Measurements from ENCODE around the gene CDC7. TPM values are rescaled to one million over a fixed set of nuclear protein-coding genes. Genes with fewer than 3 reads are reported as not detected.

CDC7 gene
- total and polyA plus RNA-seq, 5 experiments from 2014 or later: 2.9 to 9.5 (median 3.5) TPM

DNA sequence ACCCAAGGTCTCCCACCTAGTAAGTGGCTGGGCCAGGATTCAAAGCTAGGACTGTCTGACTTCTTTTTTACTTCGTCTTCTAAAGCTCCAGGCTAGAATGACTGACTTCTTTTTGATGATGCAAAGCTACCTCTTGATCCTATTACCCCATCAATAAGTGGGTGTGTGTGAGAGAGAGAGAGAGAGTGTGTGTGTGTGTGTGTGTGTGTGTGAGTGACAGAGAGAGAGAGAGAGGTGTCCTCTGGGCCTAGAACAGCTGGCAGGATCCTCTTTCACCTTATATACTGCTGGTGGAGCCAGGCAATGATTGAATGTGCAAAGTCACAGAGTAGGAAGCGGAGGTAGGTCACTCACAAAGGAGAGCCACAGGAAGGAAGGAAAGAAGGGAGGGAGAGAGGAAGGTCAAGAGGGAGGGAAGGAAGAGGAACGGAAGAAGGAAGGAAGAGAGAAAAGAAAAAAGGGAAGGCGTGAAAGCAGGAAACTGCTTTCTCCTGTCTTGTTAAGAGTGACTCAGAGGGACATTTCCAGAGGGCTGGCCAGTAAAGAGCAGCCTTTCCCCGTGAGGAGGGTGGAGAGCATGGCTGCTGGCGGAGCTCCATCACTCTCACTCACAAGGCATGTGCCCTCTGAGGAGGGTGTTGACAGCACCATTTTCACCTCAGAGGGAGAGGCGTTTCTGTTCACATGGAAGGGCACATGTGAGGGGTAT is 68.9 kb downstream of the CDC7 start:
- no peaks in the 10 kb centered on the region for H3K27me3 Mint-ChIP-seq
- H3K4me1 Mint-ChIP-seq: peaks cover 8 to 34% (median 10%) of the 10 kb centered on the region in 4 donors
- H3K4me3 Mint-ChIP-seq: no peak overlapping the region
- peaks cover 0 to 2% (median 0%) of the 10 kb centered on the region in 9 donors for H3K9me3 Mint-ChIP-seq
- no peaks in the 10 kb centered on the region for H3K36me3 Mint-ChIP-seq
- peak overlapping the region in 7 of 10 donors; percentile 3 to 80 (median 52) for H3K27ac Mint-ChIP-seq
- POLR2A ChIA-PET: interaction anchor here (0.6 kb wide), 1 partner anchor 29 kb away, joined by 3 read pairs; no protein-coding TSS in a partner anchor
- DNase-seq (no peak), ATAC-seq (peak in 1 of 2 donors; percentile 35)

DNA sequence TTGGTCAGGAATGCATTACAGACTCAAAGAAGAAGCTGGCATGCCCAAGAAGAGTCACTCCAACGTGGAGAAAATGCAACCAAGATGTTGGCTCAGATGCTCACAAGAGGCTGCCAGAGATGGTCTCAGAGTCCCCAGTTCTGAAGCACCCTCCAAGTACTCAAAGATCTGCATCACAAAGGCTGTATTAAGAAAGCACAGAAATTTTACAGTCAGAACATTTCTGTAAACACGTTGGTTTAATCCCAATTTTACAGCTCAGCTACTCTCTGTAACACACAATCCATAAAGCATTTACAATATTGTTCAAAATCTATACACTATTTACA is 69.4 kb downstream of the CDC7 start:
- no peak overlapping the region for H3K27ac Mint-ChIP-seq
- no peak for DNase-seq
- POLR2A ChIA-PET: no interaction called here

DNA sequence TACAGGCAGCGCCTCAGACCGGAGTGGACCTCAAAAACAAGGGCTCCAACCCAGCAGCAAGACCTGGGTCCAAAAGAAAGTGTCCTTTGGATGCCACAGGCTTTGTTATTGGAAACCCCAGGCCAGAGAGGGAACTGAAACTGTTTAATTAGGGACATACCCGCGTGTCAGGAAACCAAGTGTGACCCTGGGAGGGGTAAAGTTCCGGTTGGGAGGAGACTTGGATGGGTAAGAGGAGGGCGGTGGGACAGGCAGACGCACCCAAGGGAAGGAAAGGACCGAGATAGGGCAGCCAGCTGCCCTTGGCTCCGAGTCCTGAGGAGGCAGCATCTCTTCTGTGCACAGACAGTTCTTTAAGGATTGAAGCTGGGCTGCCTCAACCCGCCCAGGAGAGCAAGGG is 71.4 kb downstream of the CDC7 start:
- POLR2A ChIA-PET: no interaction called here
- peak overlapping the region in 3 of 10 donors; percentile 11 to 67 (median 45) for H3K27ac Mint-ChIP-seq
- H3K9me3 Mint-ChIP-seq: peaks cover 0 to 2% (median 0%) of the 10 kb centered on the region in 9 donors
- peaks cover 13 to 48% (median 24%) of the 10 kb centered on the region in 4 donors for H3K4me1 Mint-ChIP-seq
- H3K27me3 Mint-ChIP-seq: peaks cover 0 to under 1% (median 0%) of the 10 kb centered on the region in 5 donors
- no peaks in the 10 kb centered on the region for H3K36me3 Mint-ChIP-seq
- peak overlapping the region in 1 of 10 donors; percentile 8 for H3K4me3 Mint-ChIP-seq
- no peak for ATAC-seq
- no peak for DNase-seq

More for the DNA sequence above, 69.4 kb downstream of the CDC7 start:
- Mint-ChIP-seq H3K36me3 (no peaks in the 10 kb centered on the region), H3K27me3 (no peaks in the 10 kb centered on the region), H3K4me1 (peaks cover 8 to 34% (median 10%) of the 10 kb centered on the region in 4 donors), H3K9me3 (peaks cover 0 to 2% (median 0%) of the 10 kb centered on the region in 9 donors), H3K4me3 (no peak overlapping the region)
- no peak for ATAC-seq

Other genes starting within 250 kb of the CDC7 start
- gene HFM1, start 96.0 kb upstream of the CDC7 start, total RNA-seq: not detected
- not detected for gene HFM1, start 96.0 kb upstream of the CDC7 start, polyA plus RNA-seq

Measured in naive thymus-derived CD8-positive, alpha-beta T cell (primary cell).